NCI-H1694 (cell line): Measurements from ENCODE around the gene C6orf15.

Experiments used
- DNase-seq: peaks from one replicate; lab custom pipeline; 2025; lab: John Stamatoyannopoulos, UW

C6orf15 gene

DNA sequence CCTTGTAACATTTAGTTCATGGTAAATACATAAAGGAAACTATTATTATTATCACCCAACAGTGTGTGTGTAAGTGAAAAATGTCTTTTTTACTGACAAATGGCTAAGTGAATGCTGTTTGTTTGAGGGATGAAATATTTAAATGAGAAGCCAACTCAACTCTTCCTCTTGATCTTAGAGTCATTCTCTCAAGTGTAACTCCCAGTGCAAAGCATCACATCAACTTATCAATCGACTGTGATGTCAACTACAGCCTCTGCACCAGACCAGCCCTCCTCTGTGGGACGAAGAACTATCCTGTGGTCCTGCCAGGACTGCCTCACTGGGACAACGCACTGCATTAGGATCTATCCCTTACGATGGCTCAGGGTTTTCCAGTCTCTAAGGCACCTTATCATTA, 5.3 kb downstream of the C6orf15 start:
- DNase-seq, result no peak

DNA sequence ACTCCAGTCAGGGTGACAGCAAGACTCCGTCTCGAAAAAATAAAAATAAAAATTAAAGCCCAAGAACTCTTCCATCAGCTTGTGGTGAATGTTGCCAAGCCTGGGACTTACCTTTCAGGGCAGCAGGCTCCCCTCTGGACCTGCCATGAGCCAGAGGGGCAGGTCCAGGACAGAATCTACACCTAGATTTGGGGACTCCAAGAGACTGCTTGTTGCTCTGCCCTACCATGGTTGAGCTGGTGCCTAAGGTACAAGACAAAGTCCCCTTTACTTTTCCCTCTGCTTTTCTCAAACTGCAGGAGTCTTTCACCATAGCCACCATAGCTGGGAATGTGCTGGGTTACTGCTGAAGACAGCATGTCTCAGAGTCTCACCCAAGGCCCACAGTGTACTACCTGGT, 9.2 kb downstream of the C6orf15 start:
- no peak for DNase-seq

- DNase-seq, result no peak
Measured at GRCh38 chr6:31098449-31098938, 13.9 kb downstream of the C6orf15 start.

GRCh38 chr6:31096656-31097055, 15.7 kb downstream of the C6orf15 start:
- DNase-seq, result no peak

- no peak for DNase-seq
Measured at GRCh38 chr6:31096215-31096614, 16.2 kb downstream of the C6orf15 start.

DNA sequence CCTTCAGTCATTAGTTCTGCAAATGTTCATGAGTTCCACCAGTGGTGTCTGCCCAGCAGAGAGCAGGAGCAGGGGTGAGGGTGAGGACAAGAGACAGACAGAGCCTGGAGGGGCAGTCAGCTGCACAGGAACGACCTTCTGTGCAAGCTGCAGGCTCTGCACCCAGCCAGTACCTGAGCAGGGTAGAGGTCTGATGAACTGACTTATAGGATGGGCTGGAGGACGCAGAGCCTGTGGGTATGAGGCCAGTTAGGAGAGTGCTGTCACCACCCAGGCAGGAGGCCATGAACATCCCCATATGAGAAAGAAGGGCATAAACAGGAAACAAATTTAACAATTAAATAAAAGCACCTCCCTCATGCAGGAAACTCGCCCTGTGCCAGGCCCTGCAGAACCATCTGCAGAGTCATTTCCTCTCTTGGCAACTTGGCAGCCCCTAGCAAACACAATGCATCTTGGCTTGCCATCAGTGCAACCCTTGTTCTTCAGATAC, 17.9 kb downstream of the C6orf15 start:
- no peak for DNase-seq

GRCh38 chr6:31092769-31093505, 19.4 kb downstream of the C6orf15 start:
- no peak for DNase-seq

GRCh38 chr6:31092238-31092637, 20.1 kb downstream of the C6orf15 start:
- DNase-seq, result no peak

GRCh38 chr6:31091680-31092079, 20.7 kb downstream of the C6orf15 start:
- no peak for DNase-seq

- DNase-seq, result no peak
Measured at GRCh38 chr6:31090973-31091364, 21.4 kb downstream of the C6orf15 start.

DNA sequence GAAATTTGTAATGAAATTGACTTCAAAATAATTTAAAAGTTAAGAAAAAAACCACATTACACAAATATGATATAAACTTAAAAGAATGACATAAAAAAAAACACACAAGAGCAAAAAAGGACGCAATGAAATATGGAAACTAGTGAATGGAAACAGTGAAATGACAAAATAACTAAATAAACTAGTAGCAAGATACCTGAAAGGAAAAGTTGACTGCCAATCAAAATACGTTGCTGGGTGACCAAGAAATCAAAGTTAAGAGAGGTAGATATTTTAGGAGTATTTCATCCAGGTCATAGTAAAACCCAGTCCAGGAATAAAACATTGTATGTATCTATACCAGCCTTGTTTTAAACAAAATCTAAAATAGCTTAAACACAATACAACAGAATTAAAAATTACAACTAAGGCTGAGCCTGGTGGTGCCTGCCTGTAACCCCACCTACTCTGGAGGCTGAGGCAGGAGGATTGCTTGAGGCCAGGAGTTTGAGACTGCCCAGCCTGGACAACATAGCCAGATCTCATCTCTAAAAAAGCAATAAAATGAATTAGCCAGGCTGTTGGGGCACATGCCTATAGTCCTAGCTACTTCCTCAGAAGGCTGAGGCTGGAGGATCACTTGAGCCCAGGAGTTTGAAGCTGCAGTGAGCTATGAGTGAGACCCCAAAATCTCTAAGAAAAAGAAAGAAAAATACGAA, 22.0 kb downstream of the C6orf15 start:
- DNase-seq, result no peak

DNA sequence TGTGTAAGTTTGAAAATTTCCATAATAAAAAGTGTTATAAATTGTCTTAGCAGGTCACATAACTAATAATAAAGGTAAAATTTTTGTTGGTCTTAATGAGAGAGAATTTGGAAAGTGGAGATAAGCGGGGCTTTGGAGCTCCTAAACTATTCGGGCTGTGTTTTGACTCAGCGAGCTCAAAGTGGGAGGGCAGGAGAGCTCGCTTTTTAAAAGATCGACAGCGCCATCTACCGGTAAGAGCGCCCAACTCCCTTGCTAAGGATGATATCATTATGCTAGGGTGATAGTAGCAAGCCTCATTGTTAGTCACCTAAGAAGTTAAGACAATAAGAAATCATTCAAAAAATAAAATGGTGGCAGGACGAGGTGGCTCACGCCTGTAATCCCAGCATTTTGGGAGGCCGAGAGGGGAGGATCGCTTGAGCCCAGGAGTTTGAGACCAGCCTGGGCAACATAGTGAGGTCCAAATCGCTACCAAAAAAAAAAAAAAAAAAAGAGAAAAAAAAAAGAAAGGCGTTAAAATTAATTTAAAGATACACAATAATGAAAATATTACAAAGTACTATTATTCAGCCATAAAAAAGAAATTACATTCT, 24.8 kb downstream of the C6orf15 start:
- peak; percentile 91 for DNase-seq

DNA sequence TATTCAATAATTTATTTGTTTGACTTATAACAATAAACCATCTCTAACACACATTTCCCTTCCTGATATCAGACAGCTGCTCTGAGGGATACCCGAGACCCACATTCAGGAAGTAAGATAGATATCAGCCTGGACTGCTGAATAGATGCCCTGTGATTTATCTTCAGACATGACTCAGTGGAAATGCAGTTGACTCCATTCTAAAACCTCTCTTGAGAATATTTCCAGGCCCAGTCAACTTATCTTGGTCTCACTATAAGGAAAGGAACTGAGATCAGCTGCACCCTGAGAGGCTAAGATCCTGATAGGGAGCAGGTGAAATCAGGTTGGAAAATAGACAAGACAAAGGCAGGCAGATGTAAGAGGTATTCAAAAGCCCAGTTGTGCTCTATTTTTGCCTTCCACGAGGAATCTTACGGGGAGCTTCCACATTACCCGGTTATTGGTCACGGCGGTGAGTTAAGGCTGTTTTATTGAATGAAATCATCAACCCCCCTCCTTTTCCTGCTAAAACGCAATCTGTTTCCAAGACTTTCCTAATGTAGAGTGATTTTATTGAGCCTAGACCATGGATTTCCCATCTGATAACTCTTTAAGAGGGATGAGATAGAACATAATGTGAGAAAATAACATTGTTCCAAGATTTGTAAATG, 25.5 kb downstream of the C6orf15 start:
- DNase-seq, result no peak

DNA sequence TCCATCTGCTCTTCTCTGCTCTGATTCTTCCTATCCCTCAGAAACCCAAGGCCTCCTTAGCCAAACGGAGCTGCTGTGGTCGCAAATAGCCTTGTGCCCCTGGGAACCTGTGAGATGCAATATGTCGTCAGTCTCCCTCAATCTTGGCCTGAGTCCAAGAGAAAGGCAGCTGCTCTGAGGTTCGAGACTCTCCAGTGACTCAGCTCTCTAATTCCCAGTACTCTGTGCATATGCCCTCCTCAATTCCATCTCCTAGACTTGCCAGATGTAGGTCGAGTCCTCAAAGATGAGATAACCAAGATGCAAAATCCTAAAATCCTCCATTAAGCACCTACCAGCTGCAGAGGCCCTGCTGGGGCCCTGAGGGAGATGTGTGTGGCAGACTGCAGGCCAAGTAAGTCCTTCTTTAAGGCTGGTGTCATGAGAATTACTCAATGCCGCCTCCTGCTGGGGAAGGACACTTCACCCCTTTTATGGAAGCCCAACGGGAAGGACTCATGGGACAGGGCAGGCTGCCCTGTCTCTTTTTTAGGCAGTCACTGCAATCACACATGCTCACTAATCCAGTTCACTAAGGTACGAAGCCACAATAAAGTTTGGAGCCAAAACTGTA, 28.5 kb downstream of the C6orf15 start:
- peak; percentile 29 for DNase-seq

GRCh38 chr6:31081872-31082271, 30.5 kb downstream of the C6orf15 start:
- DNase-seq, result no peak

- DNase-seq, result peak; percentile 63
Measured at GRCh38 chr6:31079656-31080261, 32.6 kb downstream of the C6orf15 start.

GRCh38 chr6:31076611-31077010, 35.8 kb downstream of the C6orf15 start:
- no peak for DNase-seq

DNA sequence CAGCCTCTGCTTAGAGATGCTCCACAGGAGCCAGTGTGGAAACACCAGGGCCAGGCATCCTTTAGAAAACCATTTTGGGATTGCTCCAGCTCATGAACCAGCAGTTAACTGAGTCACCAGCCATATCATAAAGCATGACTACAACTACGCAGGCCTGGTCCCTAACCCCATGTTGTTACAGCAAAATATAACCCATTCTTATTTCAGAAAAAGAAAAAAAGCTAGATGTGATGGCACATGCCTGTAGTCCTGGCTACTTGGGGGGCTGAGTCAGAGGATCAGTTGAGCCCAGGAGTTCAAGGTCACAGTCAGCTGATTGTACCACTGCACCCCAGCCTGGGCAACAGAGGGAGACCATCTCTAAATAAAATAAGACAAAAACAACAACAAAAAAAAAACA, 36.8 kb downstream of the C6orf15 start:
- DNase-seq, result no peak

- DNase-seq, result no peak
Measured at GRCh38 chr6:31074401-31074800, 38.0 kb downstream of the C6orf15 start.

- DNase-seq, result no peak
Measured at GRCh38 chr6:31070711-31071197, 41.6 kb downstream of the C6orf15 start.

DNA sequence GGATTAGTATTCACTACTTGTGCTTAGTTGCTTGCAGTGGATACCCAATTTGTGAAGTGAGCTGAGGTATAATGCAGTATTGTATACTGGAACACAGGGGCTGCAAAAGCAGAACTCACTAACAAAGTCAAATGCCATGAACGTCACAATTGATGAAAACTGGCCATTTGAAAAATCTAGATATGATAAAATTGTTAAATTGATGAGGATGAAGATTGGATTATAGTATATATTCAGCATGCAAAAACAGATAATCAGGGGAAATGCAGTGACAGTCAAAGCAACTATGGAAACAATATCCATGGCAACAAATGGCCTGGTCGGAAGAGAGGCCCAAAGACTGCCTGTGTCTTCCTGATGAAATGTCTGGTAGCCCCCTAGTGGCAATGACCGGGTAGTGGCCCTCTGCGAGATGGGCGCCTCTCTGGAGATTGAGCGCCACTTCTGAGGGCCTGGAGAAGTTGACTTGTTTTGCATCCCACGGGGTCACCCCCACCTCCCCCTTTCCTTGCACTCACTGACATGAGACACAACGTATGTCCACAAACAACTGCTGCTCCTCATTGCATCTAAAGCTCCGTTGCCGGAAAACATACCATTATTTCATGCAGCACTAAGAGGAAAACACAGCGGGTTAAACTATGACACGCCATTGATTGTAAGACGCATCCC, 43.6 kb downstream of the C6orf15 start:
- peak; percentile 54 for DNase-seq
